ENCODE measurements around the gene COX7B2. TPM values are rescaled to one million over a fixed set of nuclear protein-coding genes. Genes with fewer than 3 reads are reported as not detected.

COX7B2 gene
- total RNA-seq, 1 experiment from 2014 or later: 4.7 TPM

GRCh38 chr4:46819095-46819494 lies 90.0 kb downstream of the COX7B2 start:
- no peaks in the 10 kb centered on the region for H3K36me3 ChIP-seq (ENCODE audit: low read depth, low read length)
- H4K20me1 ChIP-seq (ENCODE audit: low read length): no peaks in the 10 kb centered on the region
- H3K9me3 ChIP-seq (ENCODE audit: low read length): no peaks in the 10 kb centered on the region
- POLR2A ChIA-PET (ENCODE audit: unreplicated experiment): no interaction called here
- no peak overlapping the region for H3K27ac ChIP-seq (ENCODE audit: low read length)
- no peak overlapping the region for H3K9ac ChIP-seq (ENCODE audit: low read length)
- CTCF ChIA-PET: no interaction called here
- DNase-seq: no peak
- H3K4me2 ChIP-seq (ENCODE audit: low read length): peak overlapping the region; percentile 41
- no peak overlapping the region for H2AFZ ChIP-seq (ENCODE audit: low read length)
- intact Hi-C loops (cut with micrococcal nuclease): no loop called here
- H3K9me2 ChIP-seq (replicated peaks; ENCODE audit: low read length): no peaks in the 10 kb centered on the region
- TF ChIP-seq, protein P1, sequence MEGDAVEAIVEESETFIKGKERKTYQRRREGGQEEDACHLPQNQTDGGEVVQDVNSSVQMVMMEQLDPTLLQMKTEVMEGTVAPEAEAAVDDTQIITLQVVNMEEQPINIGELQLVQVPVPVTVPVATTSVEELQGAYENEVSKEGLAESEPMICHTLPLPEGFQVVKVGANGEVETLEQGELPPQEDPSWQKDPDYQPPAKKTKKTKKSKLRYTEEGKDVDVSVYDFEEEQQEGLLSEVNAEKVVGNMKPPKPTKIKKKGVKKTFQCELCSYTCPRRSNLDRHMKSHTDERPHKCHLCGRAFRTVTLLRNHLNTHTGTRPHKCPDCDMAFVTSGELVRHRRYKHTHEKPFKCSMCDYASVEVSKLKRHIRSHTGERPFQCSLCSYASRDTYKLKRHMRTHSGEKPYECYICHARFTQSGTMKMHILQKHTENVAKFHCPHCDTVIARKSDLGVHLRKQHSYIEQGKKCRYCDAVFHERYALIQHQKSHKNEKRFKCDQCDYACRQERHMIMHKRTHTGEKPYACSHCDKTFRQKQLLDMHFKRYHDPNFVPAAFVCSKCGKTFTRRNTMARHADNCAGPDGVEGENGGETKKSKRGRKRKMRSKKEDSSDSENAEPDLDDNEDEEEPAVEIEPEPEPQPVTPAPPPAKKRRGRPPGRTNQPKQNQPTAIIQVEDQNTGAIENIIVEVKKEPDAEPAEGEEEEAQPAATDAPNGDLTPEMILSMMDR (conservative IDR thresholded peaks at IDR 0.05; ENCODE audit: low read depth, low read length): no peak
- TF ChIP-seq EZH2 (IDR thresholded peaks at IDR 0.05; ENCODE audit: low read length, unreplicated experiment): no peak
- no peak for TF ChIP-seq EZH2phosphoT487 (IDR thresholded peaks at IDR 0.05; ENCODE audit: borderline replicate concordance, low read length)
- ATAC-seq: no peak
- H3F3A ChIP-seq (ENCODE audit: low read length, unreplicated experiment): no peaks in the 10 kb centered on the region
- no peak overlapping the region for H3K4me3 ChIP-seq (ENCODE audit: low read length)
- no peaks in the 10 kb centered on the region for H3K4me1 ChIP-seq (ENCODE audit: insufficient read depth, low read length)
- H3K79me2 ChIP-seq (ENCODE audit: low read length): no peaks in the 10 kb centered on the region
- no TSS peak for BruUV-seq (replicated peaks)
- 0 out of 2 replicates have a peak, but pooled peaks cover 8% of the 10 kb centered on the region for H3K27me3 ChIP-seq (ENCODE audit: low read length)

GRCh38 chr4:46818604-46819003 lies 90.4 kb downstream of the COX7B2 start:
- ATAC-seq (no peak), DNase-seq (peak; percentile 30)
- POLR2A ChIA-PET (ENCODE audit: unreplicated experiment): no interaction called here
- Histone ChIP-seq H3K36me3 (ENCODE audit: low read depth, low read length) (no peaks in the 10 kb centered on the region), H2AFZ (ENCODE audit: low read length) (no peak overlapping the region), H3K9me3 (ENCODE audit: low read length) (no peaks in the 10 kb centered on the region), H3K27ac (ENCODE audit: low read length) (no peak overlapping the region), H3K9me2 (replicated peaks; ENCODE audit: low read length) (no peaks in the 10 kb centered on the region), H4K20me1 (ENCODE audit: low read length) (no peaks in the 10 kb centered on the region), H3K79me2 (ENCODE audit: low read length) (no peaks in the 10 kb centered on the region), H3K4me3 (ENCODE audit: low read length) (no peak overlapping the region), H3K9ac (ENCODE audit: low read length) (no peak overlapping the region), H3K27me3 (ENCODE audit: low read length) (0 out of 2 replicates have a peak, but pooled peaks cover 8% of the 10 kb centered on the region), H3K4me1 (ENCODE audit: insufficient read depth, low read length) (no peaks in the 10 kb centered on the region), H3K4me2 (ENCODE audit: low read length) (peak overlapping the region; percentile 41; the same call in 1 of the 2 replicates), H3F3A (ENCODE audit: low read length, unreplicated experiment) (no peaks in the 10 kb centered on the region)
- no peak for TF ChIP-seq EZH2 (IDR thresholded peaks at IDR 0.05; ENCODE audit: low read length, unreplicated experiment)
- no peak for TF ChIP-seq EZH2phosphoT487 (IDR thresholded peaks at IDR 0.05; ENCODE audit: borderline replicate concordance, low read length)
- TF ChIP-seq, protein P1 (conservative IDR thresholded peaks at IDR 0.05; ENCODE audit: low read depth, low read length): no peak
- intact Hi-C loops (cut with micrococcal nuclease): no loop called here
- CTCF ChIA-PET: no interaction called here
- BruUV-seq (replicated peaks): no TSS peak

DNA sequence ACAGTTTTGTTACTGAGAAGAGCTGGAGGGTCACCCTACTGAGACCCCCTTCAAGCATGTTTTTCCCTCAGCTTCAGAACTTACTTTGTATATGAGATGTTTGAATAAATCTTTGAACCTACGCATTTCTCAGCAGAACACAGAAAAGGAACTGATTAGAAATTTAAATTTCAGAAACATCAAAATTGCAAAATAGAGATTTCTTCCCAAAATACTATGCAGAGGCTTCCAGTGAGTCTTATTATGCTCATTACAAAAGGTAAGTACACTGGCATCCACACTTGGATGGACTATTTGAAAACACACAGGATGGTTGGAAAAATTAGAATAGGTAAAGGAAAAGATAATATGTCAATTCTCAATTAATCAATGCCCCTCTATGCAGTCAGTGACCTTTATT lies 91.2 kb downstream of the COX7B2 start:
- Histone ChIP-seq H3K9me2 (replicated peaks; ENCODE audit: low read length) (no peaks in the 10 kb centered on the region), H3K36me3 (ENCODE audit: low read depth, low read length) (no peaks in the 10 kb centered on the region), H3K4me2 (ENCODE audit: low read length) (no peak overlapping the region), H3K4me1 (ENCODE audit: insufficient read depth, low read length) (no peaks in the 10 kb centered on the region), H3K27ac (ENCODE audit: low read length) (no peak overlapping the region), H3K4me3 (ENCODE audit: low read length) (no peak overlapping the region), H3K9me3 (ENCODE audit: low read length) (no peaks in the 10 kb centered on the region), H3K27me3 (ENCODE audit: low read length) (0 out of 2 replicates have a peak, but pooled peaks cover 8% of the 10 kb centered on the region), H4K20me1 (ENCODE audit: low read length) (no peaks in the 10 kb centered on the region), H3K9ac (ENCODE audit: low read length) (no peak overlapping the region), H3K79me2 (ENCODE audit: low read length) (no peaks in the 10 kb centered on the region), H3F3A (ENCODE audit: low read length, unreplicated experiment) (no peaks in the 10 kb centered on the region), H2AFZ (ENCODE audit: low read length) (no peak overlapping the region)
- intact Hi-C loops (cut with micrococcal nuclease): no loop called here
- ChIA-PET CTCF (no interaction called here), POLR2A (ENCODE audit: unreplicated experiment) (no interaction called here)
- no TSS peak for BruUV-seq (replicated peaks)
- ATAC-seq: no peak
- no peak for DNase-seq
- TF ChIP-seq, protein P1 (conservative IDR thresholded peaks at IDR 0.05; ENCODE audit: low read depth, low read length): no peak
- no peak for TF ChIP-seq EZH2 (IDR thresholded peaks at IDR 0.05; ENCODE audit: low read length, unreplicated experiment)
- TF ChIP-seq EZH2phosphoT487 (IDR thresholded peaks at IDR 0.05; ENCODE audit: borderline replicate concordance, low read length): no peak
